GM19324 (cell line): ENCODE results near the gene ZNF423.

ENCODE experiments used
- ATAC-seq: cut with Tn5 transposase; IDR thresholded peaks from one replicate; pipeline ENCODE4 v1.9.1; 2021; ENCODE audit warnings: mild to moderate bottlenecking, moderate library complexity; ENCODE audit not compliant: unreplicated experiment, low FRiP score

Gene ZNF423

GRCh38 chr16:49653173-49653570, 202.7 kb downstream of the ZNF423 start:
- no peak for ATAC-seq

DNA sequence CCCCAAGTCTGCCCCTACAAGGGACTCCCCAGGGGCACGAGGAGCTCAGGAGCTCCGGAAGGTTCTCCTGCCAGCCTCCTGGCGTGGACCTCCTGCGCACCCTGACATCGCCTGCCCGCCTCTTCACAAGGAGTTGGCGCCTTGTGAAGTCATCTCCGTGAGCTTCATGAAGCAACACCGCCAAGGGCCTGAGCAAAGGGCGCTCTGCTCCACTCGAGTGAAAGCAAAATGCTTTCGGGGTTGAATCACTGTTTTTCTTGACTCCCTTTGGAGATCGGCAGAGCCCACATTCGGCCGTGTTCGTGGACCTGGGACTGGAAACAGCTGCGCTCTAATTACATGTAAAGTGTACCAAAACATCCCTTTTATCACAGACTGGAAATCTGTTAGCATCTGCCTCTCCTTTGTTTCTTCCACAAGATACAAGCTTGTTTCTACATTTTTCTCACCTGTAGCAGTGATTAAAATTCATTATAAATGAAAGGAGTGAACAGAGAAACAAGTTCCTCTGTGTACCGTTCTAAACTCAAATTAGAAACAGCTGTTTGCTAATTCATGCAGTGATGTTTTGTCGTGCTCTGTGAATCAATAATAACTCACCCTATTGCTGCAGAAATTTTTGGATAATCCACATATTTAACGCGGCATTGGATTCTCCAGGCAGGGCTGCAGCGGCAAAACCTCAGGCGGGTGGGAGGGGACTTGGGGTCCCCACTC, 203.3 kb downstream of the ZNF423 start:
- no peak for ATAC-seq

DNA sequence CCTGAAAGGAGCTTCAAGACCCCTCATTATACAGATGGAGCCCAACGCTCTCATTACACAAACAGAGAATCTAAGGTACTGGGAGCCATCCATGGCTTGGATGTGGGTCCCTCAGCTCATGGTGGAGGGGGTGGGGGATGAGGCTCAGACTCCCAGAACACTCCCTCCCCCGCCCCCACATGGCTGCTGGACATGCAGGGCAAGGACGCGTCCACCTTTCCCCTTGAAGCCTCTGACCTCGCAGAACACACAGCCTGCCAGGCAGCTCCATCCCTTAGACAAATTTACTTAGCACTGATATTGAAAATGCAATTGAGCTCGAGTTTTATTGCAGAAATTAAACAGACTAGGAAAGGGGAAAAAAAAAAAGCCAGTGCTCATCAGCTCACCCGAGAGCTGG, 203.9 kb downstream of the ZNF423 start:
- ATAC-seq, result no peak

DNA sequence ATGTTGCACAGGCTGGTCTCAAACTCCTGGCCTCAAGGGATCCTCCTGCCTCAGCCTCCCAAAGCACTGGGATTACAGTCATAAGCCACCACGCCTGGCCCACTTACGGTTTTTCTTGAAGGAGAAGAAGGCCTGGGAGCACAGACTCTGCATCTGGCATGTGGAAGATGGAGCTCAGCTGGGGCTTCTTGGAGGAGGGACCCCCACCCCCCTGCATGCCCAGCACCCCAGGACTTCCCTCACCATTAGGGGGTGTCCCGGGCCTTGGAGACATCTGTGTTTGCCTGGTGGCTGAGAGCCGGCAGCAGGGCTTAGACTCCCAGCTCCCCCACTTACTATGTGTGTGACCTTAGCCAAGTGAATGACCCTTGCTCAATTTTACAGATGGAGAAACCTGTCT, 204.7 kb downstream of the ZNF423 start:
- ATAC-seq, result no peak

DNA sequence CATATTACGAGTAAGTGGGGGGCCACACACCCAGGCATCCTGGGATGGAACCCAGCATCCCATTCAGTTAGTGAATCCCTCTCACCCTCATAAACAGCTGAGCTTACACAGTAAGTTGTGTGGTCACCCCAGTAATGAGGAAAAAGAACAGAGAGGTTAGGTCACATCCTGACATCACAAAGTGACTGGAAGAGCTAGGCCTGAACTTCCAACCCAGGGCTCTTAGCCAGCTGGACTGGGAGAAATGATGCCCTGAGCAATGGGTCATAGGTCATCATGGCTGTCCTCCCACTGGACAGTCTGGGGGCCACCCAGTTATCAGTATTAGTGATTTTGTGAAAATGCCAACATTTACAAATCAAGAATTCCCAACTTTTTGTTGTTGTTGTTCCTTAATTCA, 205.3 kb downstream of the ZNF423 start:
- ATAC-seq, result no peak

GRCh38 chr16:49649013-49649765, 206.7 kb downstream of the ZNF423 start:
- ATAC-seq, result no peak

GRCh38 chr16:49647673-49648072, 208.2 kb downstream of the ZNF423 start:
- ATAC-seq, result no peak

GRCh38 chr16:49645263-49645662, 210.6 kb downstream of the ZNF423 start:
- ATAC-seq, result no peak

DNA sequence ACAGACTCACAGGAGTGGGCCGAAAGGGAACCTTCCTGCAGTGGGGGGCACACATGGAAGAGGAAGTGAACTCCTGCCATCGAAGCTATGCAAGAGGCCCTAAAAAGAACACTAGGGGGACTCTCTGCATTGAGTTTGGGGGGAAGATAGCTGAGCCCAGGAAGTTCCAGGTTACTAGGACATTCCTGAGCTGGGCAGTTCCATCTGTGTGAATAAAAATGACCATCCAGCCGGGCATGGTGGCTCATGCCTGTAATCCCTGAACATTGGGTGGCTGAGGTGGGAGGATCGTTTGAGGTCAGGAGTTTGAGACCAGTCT, 211.8 kb downstream of the ZNF423 start:
- ATAC-seq, result no peak

DNA sequence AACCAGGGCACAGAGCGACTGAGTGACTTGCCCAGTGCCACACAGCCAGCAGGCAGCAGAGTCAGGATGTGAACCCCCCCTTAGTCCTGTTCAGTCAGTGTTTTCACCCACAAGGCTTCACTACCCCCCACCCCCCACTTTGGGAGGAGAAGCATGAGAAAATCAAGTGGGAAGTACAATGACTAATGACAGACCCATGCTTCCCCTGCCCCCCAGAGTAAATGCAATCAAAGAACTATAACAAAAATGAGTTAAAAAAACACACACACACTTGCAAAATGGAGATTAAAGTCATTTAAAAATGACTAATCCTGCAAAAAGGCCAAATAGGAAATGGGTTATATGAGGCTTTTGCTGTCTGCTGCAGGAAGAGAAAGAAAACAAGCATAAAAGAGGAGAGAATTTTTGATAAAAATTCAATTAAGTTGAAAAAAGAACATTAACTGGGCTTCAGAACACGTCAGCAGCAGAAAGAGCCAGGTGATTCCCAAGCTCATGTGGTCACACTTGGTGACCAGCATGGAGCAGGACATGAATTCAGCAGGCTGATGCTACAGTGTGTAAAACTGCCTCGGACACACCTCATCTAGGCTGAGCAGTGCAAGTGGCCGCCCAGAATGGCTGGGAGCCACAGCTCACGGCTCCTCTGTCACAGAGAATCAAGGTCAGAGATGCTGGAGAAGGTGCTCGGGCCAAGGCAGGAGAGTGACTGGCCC, 212.3 kb downstream of the ZNF423 start:
- ATAC-seq, result no peak

- no peak for ATAC-seq
Observed at GRCh38 chr16:49641250-49641649, 214.7 kb downstream of the ZNF423 start.

DNA sequence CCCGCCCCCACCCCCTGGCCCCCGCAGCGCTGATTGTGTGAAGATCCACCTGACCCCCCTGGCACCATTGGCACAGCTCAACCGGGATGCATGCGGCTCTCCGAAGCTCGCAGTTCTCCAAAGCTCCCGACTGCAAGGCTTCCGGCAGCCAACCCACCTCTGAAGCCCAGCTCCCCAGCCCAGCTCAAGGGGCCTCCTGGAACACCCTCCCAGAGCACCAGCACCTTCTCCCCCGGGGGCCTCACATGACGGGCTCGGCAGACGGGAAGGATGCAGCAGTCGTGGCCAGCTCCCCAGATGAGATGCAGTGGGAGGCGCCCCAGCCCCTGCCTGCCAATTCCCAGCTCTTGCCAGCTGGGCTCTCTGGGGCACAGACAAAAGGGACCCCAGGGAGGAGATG, 215.3 kb downstream of the ZNF423 start:
- no peak for ATAC-seq

DNA sequence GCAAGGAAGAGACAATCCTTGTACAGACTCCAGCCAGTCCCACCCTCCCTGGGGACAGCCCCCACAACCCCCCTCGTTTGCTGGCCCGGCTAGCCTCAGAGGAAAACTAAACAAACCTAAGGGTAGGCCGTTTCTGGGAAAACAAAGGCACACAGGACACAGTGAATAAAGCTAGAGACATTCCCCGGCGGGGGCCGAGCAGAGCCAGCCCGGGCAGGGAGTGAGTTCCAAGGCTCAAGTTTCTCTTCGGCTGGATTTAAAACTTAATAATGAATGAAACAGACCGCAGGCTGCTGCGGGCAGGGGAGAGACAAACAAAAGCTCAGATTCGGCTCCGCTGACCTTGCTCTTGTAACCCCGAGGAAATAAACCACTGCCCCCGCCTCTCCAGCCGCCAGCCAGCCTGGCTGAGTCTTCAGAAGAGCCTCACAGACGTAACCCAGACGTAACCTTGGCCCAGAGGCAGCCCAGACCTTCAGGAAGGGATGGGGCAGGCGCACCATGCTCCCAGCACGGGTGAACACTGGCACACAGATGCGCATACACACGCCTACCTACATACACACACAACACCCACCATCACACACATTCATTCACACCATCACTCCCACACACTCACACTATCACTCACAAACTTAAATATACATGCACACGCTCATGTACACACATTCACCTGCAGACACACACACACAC, 216.0 kb downstream of the ZNF423 start:
- no peak for ATAC-seq

GRCh38 chr16:49638673-49639610, 217.0 kb downstream of the ZNF423 start:
- no peak for ATAC-seq

DNA sequence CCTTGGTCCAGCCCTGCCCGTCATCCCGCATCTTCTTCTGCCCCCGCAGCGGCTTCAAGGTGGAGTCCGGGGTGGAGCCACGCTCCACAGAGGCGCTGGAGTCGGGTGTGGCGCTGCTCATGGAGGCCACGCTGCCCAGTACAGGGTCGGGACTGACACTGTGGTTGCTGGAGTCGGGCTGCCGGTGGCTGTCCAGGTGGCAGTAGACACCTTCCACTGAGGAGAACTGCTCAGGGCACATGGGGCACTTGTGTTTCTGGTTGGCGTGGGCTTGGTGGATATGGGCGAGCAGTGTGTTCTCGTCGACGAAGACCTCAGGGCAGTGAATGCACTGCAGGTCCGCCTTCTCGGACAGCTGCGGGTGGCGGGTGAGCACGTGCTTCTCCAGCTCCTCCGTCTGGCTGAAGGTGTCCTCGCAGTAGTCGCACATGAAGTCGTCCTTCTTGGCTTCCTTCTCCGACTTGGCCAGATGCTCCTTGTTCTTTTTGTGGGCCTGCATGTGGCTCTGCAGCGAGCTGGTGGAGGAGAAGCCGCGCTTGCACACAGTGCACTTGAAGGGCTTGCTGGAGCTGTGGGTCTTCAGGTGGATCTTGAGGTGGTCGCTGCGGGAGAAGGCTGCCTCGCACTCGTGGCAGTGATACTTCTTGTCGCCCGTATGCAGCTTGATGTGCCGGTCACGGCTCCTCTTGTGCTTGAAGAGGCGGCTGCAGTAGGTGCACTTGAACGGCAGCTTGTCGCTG, 217.8 kb downstream of the ZNF423 start:
- ATAC-seq, result no peak

- no peak for ATAC-seq
Observed at GRCh38 chr16:49637511-49637910, 218.4 kb downstream of the ZNF423 start.

- ATAC-seq, result no peak
Observed at GRCh38 chr16:49636608-49637007, 219.3 kb downstream of the ZNF423 start.

- no peak for ATAC-seq
Observed at GRCh38 chr16:49635591-49636581, 220.0 kb downstream of the ZNF423 start.
